Neural progenitor cell (in vitro differentiated cells): ENCODE data around the gene HRC. TPM values are rescaled to one million over a fixed set of nuclear protein-coding genes. Genes with fewer than 3 reads are reported as not detected.

Source experiments
- DNase-seq: peaks from one replicate; pipeline ENCODE4 v3.0.0-alpha.2; 2016; ENCODE audit warnings: low spot score
- H2AFZ ChIP-seq: fragments of 200-600 bp; sonication (generic); replicated peaks from 2 replicates; pipeline ENCODE4 v1.6.1; 2016; ENCODE audit warnings: antibody characterized with exemption
- H3F3A ChIP-seq: fragments of 200-600 bp; sonication (generic); 2 replicates; pipeline ENCODE4 v1.6.1; 2016; ENCODE audit warnings: antibody characterized with exemption, low read depth
- H3K27ac ChIP-seq: fragments of 200-600 bp; sonication (generic); 2 replicates; pipeline ENCODE4 v1.5.1; 2016; ENCODE audit warnings: mild to moderate bottlenecking
- H3K27me3 ChIP-seq: fragments of 200-600 bp; sonication (generic); 2 replicates; pipeline ENCODE4 v1.6.1; 2016; ENCODE audit warnings: mild to moderate bottlenecking, moderate library complexity
- H3K36me3 ChIP-seq: fragments of 200-600 bp; sonication (generic); 2 replicates; pipeline ENCODE4 v1.5.1; 2016
- H3K4me1 ChIP-seq: fragments of 200-600 bp; sonication (generic); 2 replicates; pipeline ENCODE4 v1.6.1; 2016; ENCODE audit warnings: mixed run types
- H3K4me2 ChIP-seq: fragments of 200-600 bp; sonication (generic); 2 replicates; pipeline ENCODE4 v1.6.1; 2016
- H3K4me3 ChIP-seq: fragments of 200-600 bp; sonication (generic); 2 replicates; pipeline ENCODE4 v1.5.1; 2016
- H3K79me2 ChIP-seq: fragments of 200-600 bp; sonication (generic); 2 replicates; pipeline ENCODE4 v1.6.1; 2016; ENCODE audit warnings: low read depth
- H3K9ac ChIP-seq: fragments of 200-600 bp; sonication (generic); 2 replicates; pipeline ENCODE4 v1.6.1; 2016
- H3K9me3 ChIP-seq: fragments of 200-600 bp; sonication (generic); 2 replicates; pipeline ENCODE4 v1.5.1; 2016; ENCODE audit warnings: low read depth
- H4K20me1 ChIP-seq: fragments of 200-600 bp; sonication (generic); 2 replicates; pipeline ENCODE4 v1.6.1; 2016; ENCODE audit warnings: low read depth
- H3K27ac Mint-ChIP-seq: 3 replicates; pipeline ENCODE4 v1.8.0; 2021; ENCODE audit warnings: mixed read lengths
- H3K27me3 Mint-ChIP-seq: 2 replicates; pipeline ENCODE4 v1.8.0; 2022; ENCODE audit warnings: low read depth, mild to moderate bottlenecking, inconsistent platforms, moderate library complexity, mixed read lengths; ENCODE audit not compliant: insufficient read depth
- H3K36me3 Mint-ChIP-seq: 3 replicates; pipeline ENCODE4 v1.8.0; 2021; ENCODE audit warnings: mixed read lengths
- H3K4me1 Mint-ChIP-seq: 3 replicates; pipeline ENCODE4 v1.8.0; 2021; ENCODE audit warnings: mixed read lengths
- H3K4me3 Mint-ChIP-seq: 3 replicates; pipeline ENCODE4 v1.8.0; 2021; ENCODE audit warnings: mild to moderate bottlenecking, moderate library complexity, mixed read lengths
- H3K9me3 Mint-ChIP-seq: 3 replicates; pipeline ENCODE4 v1.8.0; 2020; ENCODE audit warnings: mixed read lengths
- EZH2 ChIP-seq: fragments of 200-600 bp; sonication (generic); IDR thresholded peaks from 2 replicates; pipeline ENCODE4 v1.6.1; 2017; ENCODE audit warnings: antibody characterized with exemption, mild to moderate bottlenecking, moderate library complexity
- EZH2phosphoT487 ChIP-seq: fragments of 200-600 bp; sonication (generic); IDR thresholded peaks from 2 replicates; pipeline ENCODE4 v1.6.1; 2017; ENCODE audit warnings: antibody characterized with exemption
- total RNA-seq: library from RNA; depleted of rRNA; stranded (reverse); fragments of >200 nt; gene quantifications from 2 replicates; pipeline ENCODE4 v1.2.3, GENCODE V29; 2015; ENCODE audit warnings: low replicate concordance
- TF ChIP-seq, protein P1 (sequence below): fragments of 200-600 bp; sonication (generic); IDR thresholded peaks from 2 replicates; pipeline ENCODE4 v1.5.1; 2017; ENCODE audit warnings: antibody characterized with exemption, mild to moderate bottlenecking

HRC gene
- total RNA-seq, 1 donor from 2014 or later = not detected

DNA sequence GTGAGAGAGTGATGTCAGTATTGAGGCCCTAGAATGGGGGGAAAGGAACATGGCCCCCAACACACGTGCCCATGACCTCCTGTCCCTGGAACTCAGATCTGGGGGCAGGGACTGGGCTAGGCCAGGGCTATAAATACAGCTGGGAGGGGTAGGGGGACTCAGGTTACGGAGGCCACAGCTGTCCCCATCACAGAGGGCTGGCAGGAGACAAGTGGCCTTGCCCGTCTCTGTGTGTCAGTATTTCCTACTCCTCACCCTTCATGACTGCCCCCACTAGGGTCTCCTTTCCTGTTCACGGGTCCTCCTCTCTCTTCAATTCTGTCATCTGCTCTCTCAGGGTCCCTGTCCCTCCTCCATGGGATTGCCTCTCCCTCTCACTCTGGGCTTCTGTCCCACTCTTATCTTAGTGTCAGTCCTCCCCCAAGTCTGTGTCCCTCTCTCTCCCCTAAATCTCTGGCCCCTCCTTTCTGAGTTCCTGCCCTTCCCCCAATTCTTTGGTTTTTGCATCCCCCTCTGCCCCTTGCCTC is 687 bp upstream of the HRC start:
- Histone ChIP-seq H4K20me1 (peaks cover 4% of the 10 kb centered on the region), H3K9ac (no peak overlapping the region), H3K4me1 (peaks cover 8% of the 10 kb centered on the region), H3K27me3 (peaks cover 49% of the 10 kb centered on the region), H3K9me3 (no peaks in the 10 kb centered on the region), H3K4me3 (no peak overlapping the region), H2AFZ (no peak overlapping the region), H3K4me2 (peak overlapping the region; percentile 27), H3K36me3 (no peaks in the 10 kb centered on the region), H3K27ac (no peak overlapping the region), H3K79me2 (no peaks in the 10 kb centered on the region), H3F3A (peaks cover 18% of the 10 kb centered on the region)
- Mint-ChIP-seq H3K27ac (peak overlapping the region; percentile 43), H3K27me3 (peaks cover 10% of the 10 kb centered on the region), H3K9me3 (no peaks in the 10 kb centered on the region), H3K4me1 (peaks cover 34% of the 10 kb centered on the region), H3K4me3 (peak overlapping the region; percentile 59), H3K36me3 (peaks cover 6% of the 10 kb centered on the region)
- TF ChIP-seq, protein P1, sequence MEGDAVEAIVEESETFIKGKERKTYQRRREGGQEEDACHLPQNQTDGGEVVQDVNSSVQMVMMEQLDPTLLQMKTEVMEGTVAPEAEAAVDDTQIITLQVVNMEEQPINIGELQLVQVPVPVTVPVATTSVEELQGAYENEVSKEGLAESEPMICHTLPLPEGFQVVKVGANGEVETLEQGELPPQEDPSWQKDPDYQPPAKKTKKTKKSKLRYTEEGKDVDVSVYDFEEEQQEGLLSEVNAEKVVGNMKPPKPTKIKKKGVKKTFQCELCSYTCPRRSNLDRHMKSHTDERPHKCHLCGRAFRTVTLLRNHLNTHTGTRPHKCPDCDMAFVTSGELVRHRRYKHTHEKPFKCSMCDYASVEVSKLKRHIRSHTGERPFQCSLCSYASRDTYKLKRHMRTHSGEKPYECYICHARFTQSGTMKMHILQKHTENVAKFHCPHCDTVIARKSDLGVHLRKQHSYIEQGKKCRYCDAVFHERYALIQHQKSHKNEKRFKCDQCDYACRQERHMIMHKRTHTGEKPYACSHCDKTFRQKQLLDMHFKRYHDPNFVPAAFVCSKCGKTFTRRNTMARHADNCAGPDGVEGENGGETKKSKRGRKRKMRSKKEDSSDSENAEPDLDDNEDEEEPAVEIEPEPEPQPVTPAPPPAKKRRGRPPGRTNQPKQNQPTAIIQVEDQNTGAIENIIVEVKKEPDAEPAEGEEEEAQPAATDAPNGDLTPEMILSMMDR = no peak
- TF ChIP-seq EZH2phosphoT487 (no peak), EZH2 (no peak)
- peak; percentile 36 for DNase-seq

DNA sequence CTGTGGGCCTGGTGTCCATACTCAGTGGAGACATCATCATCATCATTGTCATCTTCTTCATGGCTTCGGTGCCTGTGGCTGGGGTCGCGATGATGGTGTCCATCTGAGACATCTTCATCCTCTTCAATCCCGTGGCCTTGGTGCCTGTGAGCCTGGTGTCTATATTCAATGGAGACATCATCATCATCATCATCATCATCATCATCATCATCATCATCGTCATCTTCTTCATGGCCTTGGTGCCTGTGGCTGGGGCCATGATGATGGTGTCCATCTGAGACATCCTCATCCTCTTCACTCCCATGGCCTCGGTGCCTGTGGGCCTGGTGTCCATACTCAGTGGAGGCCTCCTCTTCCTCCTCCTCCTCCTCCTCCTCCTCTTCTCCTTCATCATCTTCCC is 917 bp downstream of the HRC start:
- no peak overlapping the region for H2AFZ ChIP-seq
- Mint-ChIP-seq H3K4me3 (no peak overlapping the region), H3K36me3 (peaks cover 6% of the 10 kb centered on the region), H3K4me1 (peaks cover 31% of the 10 kb centered on the region), H3K27me3 (peaks cover 10% of the 10 kb centered on the region), H3K27ac (no peak overlapping the region), H3K9me3 (no peaks in the 10 kb centered on the region)
- H3K9me3 ChIP-seq = no peaks in the 10 kb centered on the region
- no peak overlapping the region for H3K9ac ChIP-seq
- no peaks in the 10 kb centered on the region for H3K36me3 ChIP-seq
- no peak for TF ChIP-seq EZH2
- TF ChIP-seq, protein P1 = no peak
- no peak for TF ChIP-seq EZH2phosphoT487
- peaks cover 10% of the 10 kb centered on the region for H4K20me1 ChIP-seq
- no peak overlapping the region for H3K27ac ChIP-seq
- peaks cover 28% of the 10 kb centered on the region for H3F3A ChIP-seq
- no peak for DNase-seq
- H3K79me2 ChIP-seq = no peaks in the 10 kb centered on the region
- H3K27me3 ChIP-seq = peaks cover 51% of the 10 kb centered on the region
- H3K4me1 ChIP-seq = peaks cover 8% of the 10 kb centered on the region
- no peak overlapping the region for H3K4me3 ChIP-seq
- H3K4me2 ChIP-seq = no peak overlapping the region

DNA sequence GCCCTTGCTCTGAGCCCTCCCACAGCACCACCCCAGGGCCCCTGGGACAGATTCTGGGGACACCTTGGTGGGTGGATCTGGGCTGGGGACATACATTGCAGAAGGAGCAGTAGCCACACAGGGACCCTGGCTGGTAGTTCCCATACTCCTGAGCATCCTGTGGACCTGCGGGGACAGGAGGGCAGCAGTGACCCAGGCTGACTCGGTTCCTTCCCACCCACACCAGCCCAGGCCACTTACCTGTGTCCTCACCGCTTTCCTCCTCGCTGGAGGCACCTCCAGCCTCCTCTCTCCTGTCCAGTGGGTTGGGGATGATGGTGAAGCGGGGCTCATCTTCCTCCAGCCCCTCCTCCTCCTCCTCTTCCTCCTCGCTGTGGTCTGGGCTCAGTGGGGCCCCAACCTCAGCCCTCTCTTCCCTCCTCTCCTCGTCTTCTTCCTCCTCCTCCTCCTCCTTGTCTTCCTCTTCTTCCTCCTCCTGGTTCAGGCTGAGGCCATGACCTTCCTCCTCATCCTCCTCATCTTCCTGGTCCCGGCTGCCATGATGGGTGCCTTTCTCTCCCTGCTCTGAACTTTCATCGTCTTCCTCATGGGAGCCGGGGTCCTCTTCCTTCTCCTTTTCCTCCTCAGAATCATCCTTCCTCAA is 1.9 kb downstream of the HRC start:
- H3K9me3 ChIP-seq = no peaks in the 10 kb centered on the region
- peaks cover 12% of the 10 kb centered on the region for H3K4me1 ChIP-seq
- H3K9me3 Mint-ChIP-seq = no peaks in the 10 kb centered on the region
- no peaks in the 10 kb centered on the region for H3K79me2 ChIP-seq
- H3K4me2 ChIP-seq = no peak overlapping the region
- H3K27ac ChIP-seq = no peak overlapping the region
- H3K9ac ChIP-seq = no peak overlapping the region
- H3K36me3 ChIP-seq = no peaks in the 10 kb centered on the region
- H3K27ac Mint-ChIP-seq = no peak overlapping the region
- H3K36me3 Mint-ChIP-seq = peaks cover 6% of the 10 kb centered on the region
- H2AFZ ChIP-seq = no peak overlapping the region
- H3K4me1 Mint-ChIP-seq = peaks cover 30% of the 10 kb centered on the region
- peaks cover 10% of the 10 kb centered on the region for H3K27me3 Mint-ChIP-seq
- H4K20me1 ChIP-seq = peaks cover 10% of the 10 kb centered on the region
- peaks cover 46% of the 10 kb centered on the region for H3K27me3 ChIP-seq
- peak overlapping the region; percentile 55 for H3K4me3 Mint-ChIP-seq
- H3K4me3 ChIP-seq = no peak overlapping the region
- peaks cover 37% of the 10 kb centered on the region for H3F3A ChIP-seq
- no peak for TF ChIP-seq EZH2
- TF ChIP-seq, protein P1 = no peak
- TF ChIP-seq EZH2phosphoT487 = no peak
- DNase-seq = no peak
